HG03521 (cell line): ENCODE results near the gene CCND2.

Experiments
- ATAC-seq: cut with Tn5 transposase; IDR thresholded peaks from one replicate; pipeline ENCODE4 v1.9.1; 2021; ENCODE audit warnings: mild to moderate bottlenecking, moderate library complexity; ENCODE audit not compliant: unreplicated experiment

Gene CCND2

DNA sequence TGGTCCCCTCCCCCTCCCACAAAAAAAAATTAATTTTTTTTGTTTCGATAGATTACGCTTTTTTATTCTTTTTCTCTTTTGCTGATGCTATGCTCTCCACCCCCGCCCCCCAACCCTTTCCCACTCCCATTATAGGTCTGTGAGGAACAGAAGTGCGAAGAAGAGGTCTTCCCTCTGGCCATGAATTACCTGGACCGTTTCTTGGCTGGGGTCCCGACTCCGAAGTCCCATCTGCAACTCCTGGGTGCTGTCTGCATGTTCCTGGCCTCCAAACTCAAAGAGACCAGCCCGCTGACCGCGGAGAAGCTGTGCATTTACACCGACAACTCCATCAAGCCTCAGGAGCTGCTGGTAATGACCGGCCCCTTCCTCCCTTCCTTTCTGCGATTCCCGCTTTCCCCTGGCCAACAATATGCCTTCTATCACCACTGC is 2.3 kb downstream of the CCND2 start:
- ATAC-seq = no peak

DNA sequence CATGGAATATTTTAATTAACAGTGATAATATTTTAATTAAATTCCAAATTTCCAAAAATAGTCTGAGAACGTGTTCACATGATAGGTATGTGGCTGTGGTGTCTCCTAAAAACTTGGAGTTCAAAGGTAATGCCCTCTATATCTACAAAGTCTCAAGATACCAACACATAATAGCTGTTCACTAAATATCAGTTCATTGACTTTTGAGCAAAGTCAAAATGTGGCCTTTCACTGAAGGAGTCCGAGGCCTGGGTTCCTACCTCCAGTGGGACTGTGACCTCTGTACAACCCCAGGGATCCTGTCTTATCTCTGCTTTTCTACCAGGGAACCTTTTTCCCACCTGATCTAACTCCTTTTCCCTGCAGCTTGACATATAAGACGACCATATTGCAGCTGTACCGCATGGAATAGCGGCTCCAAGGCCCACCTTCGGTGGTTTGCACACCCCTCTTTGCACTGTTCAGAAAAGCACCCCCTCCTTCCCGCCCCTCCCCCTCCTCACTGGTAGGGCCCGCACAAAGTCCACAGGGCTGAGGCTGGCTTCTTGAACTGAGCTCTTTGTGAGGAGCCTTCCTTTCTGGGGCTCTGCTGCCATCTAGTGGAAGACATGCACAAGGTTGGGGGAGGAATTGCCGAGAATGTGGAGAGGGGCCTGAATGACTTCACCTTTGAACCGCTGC is 3.1 kb downstream of the CCND2 start:
- peak; percentile 35 for ATAC-seq

- no peak for ATAC-seq
Observed at GRCh38 chr12:4277205-4277543, 3.6 kb downstream of the CCND2 start.

- ATAC-seq = no peak
Observed at GRCh38 chr12:4277857-4278256, 4.3 kb downstream of the CCND2 start.

- ATAC-seq = no peak
Observed at GRCh38 chr12:4278329-4279197, 5.0 kb downstream of the CCND2 start.

- ATAC-seq = no peak
Observed at GRCh38 chr12:4279198-4279690, 5.7 kb downstream of the CCND2 start.

GRCh38 chr12:4280351-4281163 is 7.0 kb downstream of the CCND2 start:
- no peak for ATAC-seq

DNA sequence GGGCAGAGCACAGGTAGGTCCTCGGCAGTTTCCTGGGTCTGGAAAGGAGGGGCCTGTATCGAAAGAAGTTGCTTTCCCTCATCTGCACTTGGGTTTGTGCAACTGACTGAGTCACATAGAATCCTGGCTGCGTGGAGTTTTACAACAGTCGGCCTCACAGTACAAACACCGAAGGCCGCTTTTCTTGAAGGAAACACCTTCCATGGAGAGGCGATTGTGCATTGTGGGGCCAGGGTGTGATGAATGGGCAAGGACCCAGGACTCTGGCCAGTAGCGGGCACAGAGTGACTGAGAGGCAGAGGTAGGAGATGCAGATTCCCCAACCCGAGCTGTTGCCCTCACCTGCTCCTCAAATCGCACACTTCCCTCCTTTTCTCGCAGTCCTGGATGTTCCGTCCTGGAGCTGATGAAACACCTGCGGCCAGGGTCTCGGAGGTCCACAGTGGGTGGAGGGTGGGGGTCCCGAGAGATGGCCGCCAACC is 7.7 kb downstream of the CCND2 start:
- ATAC-seq = no peak

DNA sequence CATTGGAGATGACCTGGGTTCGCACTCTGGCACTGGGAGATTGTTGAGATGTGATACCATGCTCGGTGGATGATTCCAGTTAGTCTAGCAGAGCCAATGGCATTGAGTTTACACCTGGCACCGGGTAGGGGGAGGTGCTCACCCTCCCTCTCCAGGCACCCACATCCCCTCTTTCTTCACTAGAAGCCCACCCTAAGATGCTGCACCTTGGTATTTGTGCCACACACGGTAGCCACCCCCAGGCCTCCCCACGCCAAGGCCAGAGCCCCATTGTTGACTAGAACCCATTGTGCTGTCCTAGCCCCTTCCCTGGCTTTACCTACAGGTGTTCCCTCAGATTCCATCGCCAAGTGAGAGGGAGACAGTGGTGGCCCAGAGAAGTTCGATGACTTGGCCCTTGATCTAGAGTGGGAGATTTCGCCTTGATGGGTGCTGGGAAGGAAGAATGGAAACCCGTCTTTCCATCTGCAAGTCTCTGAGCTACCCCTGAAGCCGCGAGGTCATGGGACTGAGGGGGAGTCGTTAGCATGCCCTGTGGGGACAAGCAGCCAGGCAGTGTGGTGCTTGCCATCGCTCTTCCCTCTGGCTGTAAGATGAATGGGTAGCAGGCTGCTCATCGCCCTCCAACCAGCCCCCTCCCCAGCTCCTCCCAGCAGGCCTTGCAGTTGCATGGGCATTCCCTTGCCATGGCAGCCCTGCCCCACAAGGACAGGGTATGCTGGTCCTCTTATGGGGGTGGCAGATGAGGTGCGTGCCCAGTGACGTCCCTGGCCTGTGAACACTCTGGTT is 8.7 kb downstream of the CCND2 start:
- no peak for ATAC-seq

GRCh38 chr12:4282892-4283511 is 9.4 kb downstream of the CCND2 start:
- ATAC-seq = no peak

- no peak for ATAC-seq
Observed at GRCh38 chr12:4283512-4284255, 10.1 kb downstream of the CCND2 start.

GRCh38 chr12:4284306-4284705 is 10.7 kb downstream of the CCND2 start:
- no peak for ATAC-seq

DNA sequence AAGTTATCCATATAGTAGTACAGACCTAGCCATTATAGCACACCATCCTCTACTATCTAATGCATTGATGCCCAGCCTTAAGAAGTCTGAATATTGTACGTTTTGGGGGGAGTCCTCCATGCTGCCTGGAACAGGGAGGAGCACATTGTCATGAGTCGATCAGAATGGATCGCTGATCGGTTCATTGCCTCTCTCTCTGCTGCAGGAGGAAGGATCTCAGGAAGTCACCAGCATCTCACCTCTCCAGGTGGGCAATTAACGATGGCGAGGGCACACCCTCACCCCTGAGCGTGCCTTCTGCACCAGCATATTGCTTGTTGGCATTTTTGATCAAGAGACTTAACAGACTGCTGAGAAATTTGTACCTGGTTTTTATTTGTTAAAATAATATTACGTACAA is 11.5 kb downstream of the CCND2 start:
- no peak for ATAC-seq

DNA sequence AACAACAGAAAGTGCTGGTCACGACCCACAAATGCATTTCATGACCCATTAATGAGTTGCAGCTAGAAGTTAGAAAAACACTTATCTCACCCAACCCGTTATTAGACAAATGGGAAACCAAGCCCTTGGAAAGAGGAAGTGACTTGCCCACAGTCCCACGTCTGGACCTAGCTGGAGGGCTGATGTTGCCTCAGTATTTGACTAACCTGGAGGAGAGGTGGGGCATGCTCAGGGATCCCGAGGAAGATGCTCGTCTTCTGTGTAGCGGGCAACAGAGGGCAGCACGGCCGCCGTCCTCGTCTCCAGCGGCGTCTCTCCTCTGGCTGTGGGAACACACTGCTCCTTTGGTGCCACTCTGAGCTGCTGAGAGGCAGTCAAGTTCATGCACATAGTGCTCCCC is 12.7 kb downstream of the CCND2 start:
- no peak for ATAC-seq

- ATAC-seq = no peak
Observed at GRCh38 chr12:4286771-4287317, 13.3 kb downstream of the CCND2 start.

DNA sequence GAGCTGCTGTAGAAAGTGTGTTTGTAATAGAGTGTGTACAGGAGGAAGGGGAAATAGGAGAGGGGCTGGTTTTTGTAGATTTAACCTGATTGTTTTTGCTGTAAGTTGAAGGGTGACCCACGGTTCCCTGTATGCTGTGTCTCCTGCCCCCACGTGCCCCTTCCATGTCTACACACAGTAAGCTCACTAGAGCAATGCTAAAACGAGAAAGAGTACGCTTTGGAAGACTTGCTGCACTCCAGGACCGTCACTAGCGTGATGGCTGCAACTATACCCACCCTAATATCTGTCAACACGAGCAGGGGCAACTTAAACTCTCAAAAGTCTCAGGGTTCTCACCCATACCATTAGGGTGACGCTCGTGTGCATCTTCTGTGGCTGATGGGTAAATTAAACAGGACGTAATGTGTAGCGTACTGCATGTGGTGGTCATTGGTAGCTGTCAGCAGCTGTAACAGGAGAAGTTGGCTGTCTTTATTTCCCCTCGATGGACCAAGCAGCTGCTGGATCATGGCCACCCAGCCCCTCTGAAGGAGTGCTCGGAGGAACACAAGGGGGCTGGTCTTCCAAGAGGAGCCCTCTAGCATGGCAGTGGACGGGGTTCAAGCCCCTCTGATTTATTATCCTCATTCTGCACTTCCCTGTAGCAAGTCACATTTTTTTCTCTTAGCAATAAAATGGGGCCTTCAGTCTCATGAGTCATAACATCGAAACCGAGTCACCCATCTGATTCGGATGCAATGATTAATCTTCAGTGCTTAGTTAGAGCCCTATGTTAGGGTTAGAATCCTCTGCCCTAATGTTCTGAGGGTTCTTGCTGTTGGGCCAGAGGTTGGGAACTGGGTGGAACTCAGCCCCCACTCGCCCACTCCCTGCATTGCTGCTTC is 14.0 kb downstream of the CCND2 start:
- no peak for ATAC-seq

DNA sequence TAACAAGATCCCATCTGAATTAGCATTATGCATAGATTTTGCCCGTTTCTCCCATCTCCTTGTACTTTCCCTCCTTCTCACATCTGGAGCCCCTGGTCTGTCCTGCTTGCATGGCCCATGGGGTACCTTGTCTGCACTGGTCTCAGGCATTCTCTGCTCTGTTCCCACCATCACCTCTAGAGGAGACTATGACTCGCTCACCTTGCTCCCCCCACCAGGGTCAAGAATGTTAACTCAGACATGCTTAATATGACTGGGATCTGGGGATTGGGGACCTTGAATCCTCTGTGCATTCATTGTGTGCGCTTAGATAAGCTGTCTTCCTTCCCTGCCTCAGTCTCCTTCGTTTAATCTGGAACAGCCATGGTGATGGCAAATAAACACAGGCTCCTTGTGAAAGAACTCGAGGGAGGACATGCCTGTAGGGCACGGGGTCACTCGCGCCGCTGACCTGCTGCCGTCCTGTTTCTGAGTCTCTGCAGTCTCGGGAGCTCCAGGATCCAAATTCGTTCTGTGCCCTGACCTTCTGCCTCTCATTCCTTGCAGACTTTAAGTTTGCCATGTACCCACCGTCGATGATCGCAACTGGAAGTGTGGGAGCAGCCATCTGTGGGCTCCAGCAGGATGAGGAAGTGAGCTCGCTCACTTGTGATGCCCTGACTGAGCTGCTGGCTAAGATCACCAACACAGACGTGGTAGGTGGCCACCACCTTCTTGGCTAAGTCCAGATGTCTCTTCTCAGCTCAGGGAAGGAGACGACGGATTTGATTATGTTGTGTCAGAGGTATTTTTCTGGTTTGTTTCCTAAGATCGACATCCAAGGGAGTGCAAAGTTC is 15.0 kb downstream of the CCND2 start:
- ATAC-seq = no peak
